AG09319 (cell line): ENCODE data around the gene FAM184A.

Source experiments
- DNase-seq: peaks from one replicate; pipeline ENCODE4 v3.0.0-alpha.2; 2010; ENCODE audit warnings: low read depth; ENCODE audit errors: extremely low read depth
- TF ChIP-seq, protein P1 (sequence below): IDR thresholded peaks from 2 replicates; pipeline ENCODE4 v1.5.1; 2011; ENCODE audit warnings: low read depth, mild to moderate bottlenecking, inconsistent platforms, low read length, moderate library complexity

FAM184A gene

DNA sequence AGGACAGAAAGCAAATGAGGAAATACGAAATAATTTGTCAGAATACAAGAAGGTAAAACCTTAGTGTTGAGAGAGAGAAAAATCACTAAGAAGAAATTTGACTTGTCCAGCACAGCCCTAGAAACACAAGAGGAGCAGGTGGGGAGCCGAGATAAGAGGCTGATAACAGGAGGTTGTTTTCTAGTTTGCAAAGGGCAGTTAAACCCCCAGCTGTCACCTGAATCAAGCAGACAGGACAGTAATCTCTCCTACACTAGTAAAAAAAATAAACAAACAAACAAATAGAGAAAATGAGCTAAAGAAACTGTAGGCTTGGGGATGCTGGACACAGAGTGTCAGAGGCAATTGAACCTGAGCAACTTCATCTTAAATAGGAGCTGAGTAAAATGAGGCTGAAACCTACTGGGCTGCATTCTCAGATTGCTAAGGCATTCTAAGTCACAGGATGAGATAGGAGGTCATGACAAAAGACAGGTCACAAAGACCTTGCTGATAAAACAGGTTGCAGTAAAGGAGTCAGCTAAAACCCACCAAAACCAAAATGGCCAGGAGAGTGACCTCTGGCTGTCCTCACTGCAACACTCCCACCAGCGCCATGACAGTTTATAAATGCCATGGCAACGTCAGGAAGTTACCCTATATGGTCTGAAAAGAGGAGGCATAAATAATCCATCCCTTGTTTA, 40.4 kb downstream of the FAM184A start:
- TF ChIP-seq, protein P1, sequence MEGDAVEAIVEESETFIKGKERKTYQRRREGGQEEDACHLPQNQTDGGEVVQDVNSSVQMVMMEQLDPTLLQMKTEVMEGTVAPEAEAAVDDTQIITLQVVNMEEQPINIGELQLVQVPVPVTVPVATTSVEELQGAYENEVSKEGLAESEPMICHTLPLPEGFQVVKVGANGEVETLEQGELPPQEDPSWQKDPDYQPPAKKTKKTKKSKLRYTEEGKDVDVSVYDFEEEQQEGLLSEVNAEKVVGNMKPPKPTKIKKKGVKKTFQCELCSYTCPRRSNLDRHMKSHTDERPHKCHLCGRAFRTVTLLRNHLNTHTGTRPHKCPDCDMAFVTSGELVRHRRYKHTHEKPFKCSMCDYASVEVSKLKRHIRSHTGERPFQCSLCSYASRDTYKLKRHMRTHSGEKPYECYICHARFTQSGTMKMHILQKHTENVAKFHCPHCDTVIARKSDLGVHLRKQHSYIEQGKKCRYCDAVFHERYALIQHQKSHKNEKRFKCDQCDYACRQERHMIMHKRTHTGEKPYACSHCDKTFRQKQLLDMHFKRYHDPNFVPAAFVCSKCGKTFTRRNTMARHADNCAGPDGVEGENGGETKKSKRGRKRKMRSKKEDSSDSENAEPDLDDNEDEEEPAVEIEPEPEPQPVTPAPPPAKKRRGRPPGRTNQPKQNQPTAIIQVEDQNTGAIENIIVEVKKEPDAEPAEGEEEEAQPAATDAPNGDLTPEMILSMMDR = no peak
- DNase-seq = no peak

DNA sequence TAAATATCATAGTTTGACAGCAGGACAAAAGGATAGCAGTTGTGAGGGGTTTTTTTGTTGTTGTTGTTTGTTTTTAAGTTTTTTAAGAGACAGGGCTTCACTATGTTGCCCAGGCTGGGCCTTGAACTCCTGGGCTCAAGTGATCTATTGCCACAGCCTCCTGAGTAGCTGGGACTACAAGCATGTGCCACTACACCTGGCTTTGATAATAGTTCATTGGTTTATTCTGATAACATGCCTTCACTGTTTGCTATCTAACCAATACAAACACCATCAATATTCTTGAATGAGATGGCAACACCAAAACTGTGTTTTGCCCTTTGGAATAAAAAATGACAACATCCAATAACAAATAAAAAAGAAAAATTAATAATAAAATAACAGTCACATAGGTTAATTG, 41.2 kb downstream of the FAM184A start:
- TF ChIP-seq, protein P1 = no peak

DNA sequence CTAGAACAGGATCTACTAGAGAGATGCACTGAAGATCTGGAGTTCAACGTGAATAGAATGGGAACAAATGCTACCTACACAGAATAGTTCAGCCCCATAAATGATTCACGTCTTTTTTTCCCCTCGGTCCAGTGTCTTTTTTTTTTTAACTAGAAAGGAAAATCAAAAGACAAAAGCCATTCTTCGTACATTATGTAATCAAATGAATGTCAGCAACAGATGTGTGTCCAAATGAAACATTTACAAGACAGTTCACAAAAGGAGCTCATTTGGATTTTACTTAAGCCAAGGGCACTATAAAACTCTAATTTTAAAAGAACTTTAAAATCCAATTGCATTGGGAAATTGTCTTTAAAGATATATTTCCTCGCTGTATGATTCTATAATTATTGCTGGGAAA, 42.4 kb downstream of the FAM184A start:
- TF ChIP-seq, protein P1 = no peak
- no peak for DNase-seq

More for the DNA sequence above, 41.2 kb downstream of the FAM184A start:
- no peak for DNase-seq

DNA sequence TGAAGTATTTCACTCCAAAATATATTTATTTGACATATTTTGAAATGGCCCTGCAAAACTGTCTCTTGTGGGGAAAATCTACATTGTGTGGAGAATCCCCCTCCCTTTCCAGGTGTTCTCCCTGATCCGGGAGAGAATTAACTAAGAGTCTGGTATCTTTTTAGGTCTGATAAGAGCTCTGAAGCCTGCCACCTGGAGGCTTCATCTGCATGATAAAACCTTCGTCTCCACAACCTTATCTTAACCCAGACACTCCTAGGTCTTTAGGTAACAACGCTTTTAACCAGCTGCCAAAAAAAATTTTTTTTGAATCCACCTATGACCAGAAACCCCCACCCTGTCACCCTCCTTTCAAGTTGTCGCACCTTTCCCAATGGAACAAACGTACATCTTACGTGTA, 43.0 kb downstream of the FAM184A start:
- TF ChIP-seq, protein P1 = no peak
- no peak for DNase-seq

DNA sequence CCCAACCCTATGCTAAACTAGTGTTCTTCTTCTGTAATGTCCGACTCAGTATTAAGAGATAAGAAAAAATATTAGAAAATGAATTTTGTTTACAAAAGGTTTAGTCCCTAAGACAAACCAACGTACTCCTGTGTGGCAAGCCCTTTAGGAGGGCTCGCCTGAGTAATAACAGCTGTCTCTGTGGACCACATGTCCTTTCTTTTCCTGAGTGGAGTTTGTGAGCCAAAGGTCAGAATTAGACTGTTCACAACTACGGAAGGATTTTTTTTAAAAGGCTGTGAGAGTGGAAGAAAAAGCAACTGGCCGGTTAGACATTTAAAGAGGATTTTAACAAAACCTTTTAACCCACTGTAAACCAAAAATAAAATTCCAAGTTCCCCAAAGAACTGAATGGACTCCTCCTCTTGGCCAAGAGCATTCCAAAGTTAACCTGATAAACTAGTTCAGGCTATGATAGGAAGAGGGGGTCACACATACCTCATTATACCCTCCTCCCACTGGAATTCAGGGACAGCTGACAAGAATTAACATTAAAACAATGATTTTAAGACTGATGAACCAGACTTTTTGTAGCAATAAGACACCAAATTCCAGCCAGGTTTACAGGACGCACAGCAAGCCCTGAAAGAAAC, 43.5 kb downstream of the FAM184A start:
- TF ChIP-seq, protein P1 = no peak
- DNase-seq = no peak

DNA sequence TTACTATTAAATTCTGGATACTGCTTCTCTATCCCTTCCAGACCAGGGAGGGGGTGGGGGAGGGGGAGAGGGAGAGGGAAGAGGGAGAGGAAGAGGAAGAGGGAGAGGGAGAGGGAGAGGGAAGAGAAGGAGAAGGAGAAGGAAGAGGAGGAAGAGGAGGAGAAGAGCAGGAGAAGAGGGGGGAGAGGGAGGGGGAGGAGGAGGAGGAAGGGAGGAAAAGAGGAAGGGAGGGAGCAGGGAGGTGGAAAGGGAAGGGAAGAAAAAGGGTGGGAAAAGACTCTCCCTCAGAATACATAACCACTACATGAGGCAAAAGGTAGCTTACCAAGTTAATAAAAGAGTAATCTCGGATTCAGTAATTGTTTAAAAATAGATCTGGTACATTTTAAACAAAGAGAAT, 46.0 kb downstream of the FAM184A start:
- DNase-seq = no peak
- TF ChIP-seq, protein P1 = no peak

DNA sequence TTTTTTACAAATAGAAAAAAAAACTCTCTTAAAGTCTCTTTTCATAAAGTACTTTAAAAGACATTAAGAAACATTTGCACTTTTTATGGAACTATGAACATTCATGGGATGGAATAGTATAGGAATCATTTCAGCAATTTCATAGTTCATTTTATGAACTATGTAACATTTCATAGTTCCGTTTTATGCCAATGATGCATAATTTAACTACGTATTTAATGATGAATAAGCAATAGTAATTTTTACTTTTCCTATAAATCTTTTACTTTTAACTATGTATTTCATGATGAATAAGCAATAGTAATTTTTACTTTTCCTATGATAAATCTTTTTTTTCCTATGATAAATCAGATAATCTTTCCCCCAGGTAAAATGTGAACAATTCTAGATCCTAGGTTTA, 47.7 kb downstream of the FAM184A start:
- TF ChIP-seq, protein P1 = no peak

More for the DNA sequence above, 47.7 kb downstream of the FAM184A start:
- no peak for DNase-seq
